Adrenal gland (tissue), 5 donors: ENCODE results near the gene APP.

ENCODE experiments used
- POLR2A ChIP-seq, 2 donors: fragments of 450-650 bp; IDR thresholded peaks; one replicate each; pipeline ENCODE4 v1.6.1; 2017; ENCODE audit warnings: antibody characterized with exemption in 2 of 2, mild to moderate bottlenecking in 2 of 2, moderate library complexity in 1 of 2
- TF ChIP-seq, protein P1 (sequence below), 6 experiments: fragments of 450-650 bp in 4 of 6; fragments of 200-600 bp in 2 of 6; sonication (generic) in 1 of 6; IDR thresholded peaks; 1 replicate in 5 of 6; 2 replicates in 1 of 6; pipeline versions ENCODE4 v1.5.1 to v1.8.0; 2016 to 2021; ENCODE audit warnings: antibody characterized with exemption in 6 of 6, mild to moderate bottlenecking in 2 of 6, moderate library complexity in 1 of 6
- donor health status: DM: no; HTN: no; CAD: no.

DNA sequence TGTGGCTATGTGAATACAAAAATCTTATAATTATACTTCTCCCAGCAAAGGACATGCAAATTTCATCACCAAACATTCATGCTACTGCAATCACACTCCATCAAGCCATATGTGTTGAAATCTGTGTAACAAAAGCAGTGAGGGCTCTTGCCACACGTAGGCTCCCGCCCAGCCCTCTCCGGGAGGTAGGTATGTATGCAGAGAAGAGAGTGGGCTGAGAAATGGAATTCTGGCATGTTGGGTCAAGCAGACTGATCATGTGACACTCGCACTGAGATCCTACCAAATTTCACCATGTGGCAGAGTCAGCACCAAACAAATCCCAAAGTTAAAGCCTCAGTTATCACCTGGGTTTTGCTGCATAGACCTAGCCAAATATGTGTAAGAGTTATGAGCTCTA, 49.7 kb downstream of the APP start:
- TF ChIP-seq, protein P1, sequence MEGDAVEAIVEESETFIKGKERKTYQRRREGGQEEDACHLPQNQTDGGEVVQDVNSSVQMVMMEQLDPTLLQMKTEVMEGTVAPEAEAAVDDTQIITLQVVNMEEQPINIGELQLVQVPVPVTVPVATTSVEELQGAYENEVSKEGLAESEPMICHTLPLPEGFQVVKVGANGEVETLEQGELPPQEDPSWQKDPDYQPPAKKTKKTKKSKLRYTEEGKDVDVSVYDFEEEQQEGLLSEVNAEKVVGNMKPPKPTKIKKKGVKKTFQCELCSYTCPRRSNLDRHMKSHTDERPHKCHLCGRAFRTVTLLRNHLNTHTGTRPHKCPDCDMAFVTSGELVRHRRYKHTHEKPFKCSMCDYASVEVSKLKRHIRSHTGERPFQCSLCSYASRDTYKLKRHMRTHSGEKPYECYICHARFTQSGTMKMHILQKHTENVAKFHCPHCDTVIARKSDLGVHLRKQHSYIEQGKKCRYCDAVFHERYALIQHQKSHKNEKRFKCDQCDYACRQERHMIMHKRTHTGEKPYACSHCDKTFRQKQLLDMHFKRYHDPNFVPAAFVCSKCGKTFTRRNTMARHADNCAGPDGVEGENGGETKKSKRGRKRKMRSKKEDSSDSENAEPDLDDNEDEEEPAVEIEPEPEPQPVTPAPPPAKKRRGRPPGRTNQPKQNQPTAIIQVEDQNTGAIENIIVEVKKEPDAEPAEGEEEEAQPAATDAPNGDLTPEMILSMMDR (IDR thresholded peaks at IDR 0.05): no peak
- TF ChIP-seq POLR2A (IDR thresholded peaks at IDR 0.05): no peak
